HEK293 (cell line): Measurements from ENCODE around the gene RNF31.

Source experiments
- CTCF ChIA-PET: fragments of 350-600 bp; formaldehyde crosslinking; extraction: SDS; loops from one replicate; lab custom pipeline; 2021; ENCODE audit warnings: antibody characterized with exemption; lab: Yijun Ruan, JAX
- POLR2A ChIA-PET: fragments of 300-600 bp; formaldehyde crosslinking; extraction: SDS; loops from one replicate; lab custom pipeline; 2020; ENCODE audit warnings: antibody characterized with exemption, inconsistent platforms; lab: Yijun Ruan, JAX
- H3K27ac ChIP-seq: fragments of 200-500 bp; sonication (Bioruptor generic); 2 replicates; pipeline ENCODE4 v1.5.1; 2014; ENCODE audit warnings: low read depth, low read length, control low read depth, inconsistent platforms; ENCODE audit errors: extremely low read depth
- H3K36me3 ChIP-seq, 2 experiments: fragments of 200-500 bp in 1 of 2; sonication (Bioruptor generic) in 1 of 2; 1 replicate in 1 of 2; 2 replicates in 1 of 2; pipeline ENCODE4 v1.5.1; 2014 to 2017; ENCODE audit warnings: inconsistent platforms in 2 of 2, low read length in 2 of 2; ENCODE audit not compliant: control insufficient read depth in 2 of 2, insufficient read depth in 1 of 2
- H3K4me1 ChIP-seq: fragments of 200-500 bp; sonication (Bioruptor generic); 2 replicates; pipeline ENCODE4 v1.5.1; 2014; ENCODE audit warnings: mild to moderate bottlenecking, low read length, inconsistent platforms; ENCODE audit not compliant: control insufficient read depth, insufficient read depth
- H3K4me3 ChIP-seq: 2 replicates; pipeline ENCODE4 v1.5.1; 2011; ENCODE audit warnings: low read depth, mild to moderate bottlenecking, control low read depth, low read length, moderate library complexity
- H3K9me3 ChIP-seq: fragments of 200-500 bp; sonication (Bioruptor generic); 2 replicates; pipeline ENCODE4 v1.5.1; 2014; ENCODE audit warnings: low read depth, low read length, inconsistent platforms; ENCODE audit not compliant: control insufficient read depth, insufficient read depth
- GFI1B ChIP-seq: fragments of 450-650 bp; formaldehyde crosslinking; IDR thresholded peaks from 2 replicates; pipeline ENCODE4 v1.5.1; 2016; ENCODE audit warnings: missing biosample characterization, missing genetic modification characterization
- IKZF3 ChIP-seq: fragments of 450-650 bp; IDR thresholded peaks from 2 replicates; pipeline ENCODE4 v1.5.0; 2018; ENCODE audit warnings: missing biosample characterization, mild to moderate bottlenecking, missing genetic modification characterization, moderate library complexity
- OSR2 ChIP-seq: fragments of 450-650 bp; formaldehyde crosslinking; IDR thresholded peaks from 2 replicates; pipeline ENCODE4 v1.5.1; 2016; ENCODE audit warnings: missing biosample characterization, missing genetic modification characterization
- SP7 ChIP-seq: fragments of 450-650 bp; formaldehyde crosslinking; IDR thresholded peaks from 2 replicates; pipeline ENCODE4 v1.5.1; 2016; ENCODE audit warnings: missing biosample characterization, missing genetic modification characterization
- ZFP37 ChIP-seq: fragments of 450-650 bp; formaldehyde crosslinking; IDR thresholded peaks from 2 replicates; pipeline ENCODE4 v1.5.1; 2016; ENCODE audit warnings: missing biosample characterization, missing genetic modification characterization
- ZFP69B ChIP-seq: fragments of 450-650 bp; formaldehyde crosslinking; IDR thresholded peaks from 2 replicates; pipeline ENCODE4 v1.5.1; 2016; ENCODE audit warnings: missing biosample characterization, missing genetic modification characterization
- ZIC2 ChIP-seq: fragments of 450-650 bp; formaldehyde crosslinking; IDR thresholded peaks from 2 replicates; pipeline ENCODE4 v1.5.1; 2016; ENCODE audit warnings: missing biosample characterization, missing genetic modification characterization
- ZNF140 ChIP-seq: fragments of 450-650 bp; formaldehyde crosslinking; IDR thresholded peaks from 2 replicates; pipeline ENCODE4 v1.5.1; 2016; ENCODE audit warnings: missing biosample characterization, missing genetic modification characterization
- ZNF202 ChIP-seq: fragments of 450-650 bp; formaldehyde crosslinking; IDR thresholded peaks from 2 replicates; pipeline ENCODE4 v1.5.1; 2016; ENCODE audit warnings: missing biosample characterization, missing genetic modification characterization, borderline replicate concordance
- ZNF239 ChIP-seq: fragments of 450-650 bp; formaldehyde crosslinking; IDR thresholded peaks from 2 replicates; pipeline ENCODE4 v1.5.1; 2016; ENCODE audit warnings: missing biosample characterization, missing genetic modification characterization
- ZNF24 ChIP-seq: fragments of 450-650 bp; formaldehyde crosslinking; IDR thresholded peaks from 2 replicates; pipeline ENCODE4 v1.5.1; 2016; ENCODE audit warnings: missing biosample characterization, missing genetic modification characterization
- ZNF473 ChIP-seq: fragments of 450-650 bp; formaldehyde crosslinking; IDR thresholded peaks from 2 replicates; pipeline ENCODE4 v1.5.1; 2017; ENCODE audit warnings: missing biosample characterization, missing genetic modification characterization
- ZNF600 ChIP-seq: fragments of 450-650 bp; formaldehyde crosslinking; IDR thresholded peaks from 2 replicates; pipeline ENCODE4 v1.5.1; 2016; ENCODE audit warnings: missing biosample characterization, missing genetic modification characterization
- ZSCAN30 ChIP-seq: fragments of 450-650 bp; IDR thresholded peaks from 2 replicates; pipeline ENCODE4 v1.5.1; 2018; ENCODE audit warnings: missing biosample characterization, mild to moderate bottlenecking, missing genetic modification characterization, moderate library complexity
- TF ChIP-seq, protein P1 (sequence below): fragments of 450-650 bp; formaldehyde crosslinking; conservative IDR thresholded peaks from 2 replicates; pipeline ENCODE4 v1.5.1; 2016; ENCODE audit warnings: low read depth, missing biosample characterization, missing genetic modification characterization
- TF ChIP-seq, protein P2 (sequence below): fragments of 450-650 bp; formaldehyde crosslinking; IDR thresholded peaks from 2 replicates; pipeline ENCODE4 v1.5.1; 2016; ENCODE audit warnings: missing biosample characterization, missing genetic modification characterization

RNF31 gene

DNA sequence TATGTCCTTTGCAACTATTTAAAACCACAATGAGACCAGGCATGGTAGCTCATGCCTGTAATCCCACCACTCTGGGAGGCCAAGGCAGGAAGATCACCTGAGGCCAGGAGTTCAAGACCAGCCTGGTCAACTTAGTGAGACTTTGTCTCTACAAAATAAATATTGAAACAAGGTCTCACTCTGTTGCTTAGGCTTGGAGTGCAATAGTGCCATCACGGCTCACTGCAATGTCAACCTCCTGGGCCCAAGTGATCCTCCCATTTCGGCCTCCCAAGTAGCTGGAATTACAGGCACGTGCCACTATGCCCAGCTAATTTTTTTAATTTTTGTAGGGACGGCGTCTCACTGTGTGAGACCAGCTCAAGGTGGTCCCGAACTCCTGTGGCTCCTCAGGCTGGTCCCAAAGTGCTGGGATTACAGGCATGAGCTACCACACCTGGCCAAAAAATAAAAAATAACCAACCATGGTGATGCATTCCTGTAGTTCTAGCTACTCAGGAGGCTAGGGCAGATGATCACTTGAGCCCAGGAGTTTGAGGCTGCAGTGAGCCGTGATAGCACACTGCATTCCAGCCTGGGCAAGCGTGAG, 17.8 kb upstream of the RNF31 start:
- TF ChIP-seq ZNF202 (no peak), OSR2 (tag by site-specific recombination) (no peak), ZNF239 (no peak)
- TF ChIP-seq, all 188 proteins: peak for 0
- no peaks in the 10 kb centered on the region for H3K9me3 ChIP-seq
- ChIA-PET POLR2A (interaction anchor here (0.9 to 1.8 kb wide), 2 partner anchors 11 to 14 kb away, joined by 5 read pairs; partner anchors contain the start of genes DCAF11 and NRL), CTCF (interaction anchor here (0.9 kb wide), 1 partner anchor 21 kb away, joined by 3 read pairs; no protein-coding TSS in a partner anchor)
- H3K4me3 ChIP-seq, result no peak overlapping the region
- no peaks in the 10 kb centered on the region for H3K4me1 ChIP-seq
- no peak overlapping the region for H3K27ac ChIP-seq
- H3K36me3 ChIP-seq, result no peaks in the 10 kb centered on the region

DNA sequence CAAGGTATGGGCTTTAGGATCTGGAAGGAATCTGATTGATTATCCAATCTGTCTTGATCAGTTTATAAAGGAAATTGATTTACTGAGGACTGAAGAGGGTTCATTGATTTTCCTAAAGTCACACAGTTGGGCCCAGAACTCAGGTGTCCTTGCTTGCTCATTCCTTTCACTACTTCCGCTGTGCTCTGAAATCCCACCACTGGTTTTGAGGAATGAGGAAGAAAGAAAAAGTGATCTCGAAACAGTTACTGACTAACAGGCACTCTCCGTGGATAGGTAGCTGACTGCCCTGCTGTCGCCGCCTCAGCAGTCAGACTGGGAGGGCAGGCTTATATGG, 16.9 kb upstream of the RNF31 start, which contains the start of gene FITM1:
FITM1 (plus strand) TSS at position 280 of the 337 bp plus-strand sequence. CDS start 905 bp downstream, outside the sequence.
- no peaks in the 10 kb centered on the region for H3K4me1 ChIP-seq
- no peaks in the 10 kb centered on the region for H3K36me3 ChIP-seq
- ChIA-PET CTCF (no interaction called here), POLR2A (interaction anchor here (1.8 kb wide), 1 partner anchor 15 kb away, joined by 5 read pairs; the partner anchor contains the start of genes DCAF11 and NRL)
- H3K4me3 ChIP-seq, result no peak within 1 kb of the TSS
- H3K27ac ChIP-seq, result no peak within 1 kb of the TSS
- TF ChIP-seq IKZF3 (no peak), ZFP69B (tag by site-specific recombination) (no peak), ZIC2 (tag by site-specific recombination) (no peak), ZNF24 (tag by site-specific recombination) (no peak), ZSCAN30 (tag by site-specific recombination) (no peak), ZNF473 (tag by site-specific recombination) (no peak), SP7 (tag by site-specific recombination) (no peak), ZFP37 (tag by site-specific recombination) (no peak), GFI1B (tag by site-specific recombination) (no peak), ZNF140 (tag by site-specific recombination) (no peak), ZNF600 (tag by site-specific recombination) (no peak)
- TF ChIP-seq, protein P1, sequence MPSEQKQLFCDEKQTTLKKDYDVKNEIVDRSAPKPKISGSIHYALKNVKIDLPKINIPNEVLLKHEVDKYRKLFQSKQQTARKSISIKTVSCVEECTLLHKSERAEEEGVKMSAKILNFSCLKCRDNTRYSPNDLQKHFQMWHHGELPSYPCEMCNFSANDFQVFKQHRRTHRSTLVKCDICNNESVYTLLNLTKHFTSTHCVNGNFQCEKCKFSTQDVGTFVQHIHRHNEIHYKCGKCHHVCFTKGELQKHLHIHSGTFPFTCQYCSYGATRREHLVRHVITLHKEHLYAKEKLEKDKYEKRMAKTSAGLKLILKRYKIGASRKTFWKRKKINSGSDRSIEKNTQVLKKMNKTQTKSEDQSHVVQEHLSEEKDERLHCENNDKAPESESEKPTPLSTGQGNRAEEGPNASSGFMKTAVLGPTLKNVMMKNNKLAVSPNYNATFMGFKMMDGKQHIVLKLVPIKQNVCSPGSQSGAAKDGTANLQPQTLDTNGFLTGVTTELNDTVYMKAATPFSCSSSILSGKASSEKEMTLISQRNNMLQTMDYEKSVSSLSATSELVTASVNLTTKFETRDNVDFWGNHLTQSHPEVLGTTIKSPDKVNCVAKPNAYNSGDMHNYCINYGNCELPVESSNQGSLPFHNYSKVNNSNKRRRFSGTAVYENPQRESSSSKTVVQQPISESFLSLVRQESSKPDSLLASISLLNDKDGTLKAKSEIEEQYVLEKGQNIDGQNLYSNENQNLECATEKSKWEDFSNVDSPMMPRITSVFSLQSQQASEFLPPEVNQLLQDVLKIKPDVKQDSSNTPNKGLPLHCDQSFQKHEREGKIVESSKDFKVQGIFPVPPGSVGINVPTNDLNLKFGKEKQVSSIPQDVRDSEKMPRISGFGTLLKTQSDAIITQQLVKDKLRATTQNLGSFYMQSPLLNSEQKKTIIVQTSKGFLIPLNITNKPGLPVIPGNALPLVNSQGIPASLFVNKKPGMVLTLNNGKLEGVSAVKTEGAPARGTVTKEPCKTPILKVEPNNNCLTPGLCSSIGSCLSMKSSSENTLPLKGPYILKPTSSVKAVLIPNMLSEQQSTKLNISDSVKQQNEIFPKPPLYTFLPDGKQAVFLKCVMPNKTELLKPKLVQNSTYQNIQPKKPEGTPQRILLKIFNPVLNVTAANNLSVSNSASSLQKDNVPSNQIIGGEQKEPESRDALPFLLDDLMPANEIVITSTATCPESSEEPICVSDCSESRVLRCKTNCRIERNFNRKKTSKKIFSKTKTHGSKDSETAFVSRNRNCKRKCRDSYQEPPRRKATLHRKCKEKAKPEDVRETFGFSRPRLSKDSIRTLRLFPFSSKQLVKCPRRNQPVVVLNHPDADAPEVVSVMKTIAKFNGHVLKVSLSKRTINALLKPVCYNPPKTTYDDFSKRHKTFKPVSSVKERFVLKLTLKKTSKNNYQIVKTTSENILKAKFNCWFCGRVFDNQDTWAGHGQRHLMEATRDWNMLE, result no peak
- TF ChIP-seq, protein P2, sequence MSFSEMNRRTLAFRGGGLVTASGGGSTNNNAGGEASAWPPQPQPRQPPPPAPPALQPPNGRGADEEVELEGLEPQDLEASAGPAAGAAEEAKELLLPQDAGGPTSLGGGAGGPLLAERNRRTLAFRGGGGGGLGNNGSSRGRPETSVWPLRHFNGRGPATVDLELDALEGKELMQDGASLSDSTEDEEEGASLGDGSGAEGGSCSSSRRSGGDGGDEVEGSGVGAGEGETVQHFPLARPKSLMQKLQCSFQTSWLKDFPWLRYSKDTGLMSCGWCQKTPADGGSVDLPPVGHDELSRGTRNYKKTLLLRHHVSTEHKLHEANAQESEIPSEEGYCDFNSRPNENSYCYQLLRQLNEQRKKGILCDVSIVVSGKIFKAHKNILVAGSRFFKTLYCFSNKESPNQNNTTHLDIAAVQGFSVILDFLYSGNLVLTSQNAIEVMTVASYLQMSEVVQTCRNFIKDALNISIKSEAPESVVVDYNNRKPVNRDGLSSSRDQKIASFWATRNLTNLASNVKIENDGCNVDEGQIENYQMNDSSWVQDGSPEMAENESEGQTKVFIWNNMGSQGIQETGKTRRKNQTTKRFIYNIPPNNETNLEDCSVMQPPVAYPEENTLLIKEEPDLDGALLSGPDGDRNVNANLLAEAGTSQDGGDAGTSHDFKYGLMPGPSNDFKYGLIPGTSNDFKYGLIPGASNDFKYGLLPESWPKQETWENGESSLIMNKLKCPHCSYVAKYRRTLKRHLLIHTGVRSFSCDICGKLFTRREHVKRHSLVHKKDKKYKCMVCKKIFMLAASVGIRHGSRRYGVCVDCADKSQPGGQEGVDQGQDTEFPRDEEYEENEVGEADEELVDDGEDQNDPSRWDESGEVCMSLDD, result no peak
- no peaks in the 10 kb centered on the region for H3K9me3 ChIP-seq
